GM21515 (cell line): ENCODE results near the gene SPAM1.
"Not testable (repeated sequence)": the region's sequence is repeated elsewhere in the genome, so short reads cannot be mapped to it uniquely, and the experiment has no call there.

Source experiments
- ATAC-seq: cut with Tn5 transposase; IDR thresholded peaks from one replicate; pipeline ENCODE4 v1.9.1; 2021; ENCODE audit not compliant: unreplicated experiment

SPAM1 gene

DNA sequence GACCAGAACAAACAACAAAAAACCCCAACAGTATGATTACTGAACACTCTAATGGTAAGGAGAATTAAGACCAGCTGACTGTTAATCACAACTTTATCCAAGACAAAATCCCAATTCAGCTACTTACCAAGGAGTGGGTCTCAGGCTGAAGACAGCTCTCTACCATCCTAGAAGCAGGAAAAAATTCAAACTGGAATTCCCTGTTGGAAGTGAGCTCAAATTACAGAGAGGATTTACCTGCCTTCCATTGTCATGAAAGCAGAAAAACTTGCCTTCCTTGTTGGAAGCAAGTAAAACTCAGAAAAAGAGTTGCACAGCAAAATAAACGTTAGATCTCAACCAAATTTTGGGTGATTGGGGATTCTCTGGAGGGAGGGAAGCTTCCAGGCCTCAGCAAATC is 20.9 kb downstream of the SPAM1 start:
- ATAC-seq: no peak

DNA sequence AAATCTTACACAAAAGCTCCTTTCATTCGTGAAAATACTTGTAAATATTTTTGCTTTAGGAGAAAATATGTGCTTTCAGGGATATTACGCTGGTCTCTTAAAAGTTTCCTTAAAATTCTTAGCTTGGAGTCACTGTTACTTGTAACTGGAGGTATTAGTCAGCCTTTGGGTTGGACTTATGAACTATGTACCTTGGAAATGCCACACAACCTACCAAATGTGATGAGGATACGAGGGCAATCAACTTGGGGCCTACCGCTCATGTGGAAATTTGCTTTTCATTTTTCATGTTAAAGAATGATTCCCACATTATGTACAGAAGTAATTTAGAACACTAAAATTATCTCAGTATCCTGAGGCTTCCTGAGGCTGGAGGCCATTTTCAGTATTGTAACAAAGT is 23.1 kb downstream of the SPAM1 start:
- no peak for ATAC-seq

DNA sequence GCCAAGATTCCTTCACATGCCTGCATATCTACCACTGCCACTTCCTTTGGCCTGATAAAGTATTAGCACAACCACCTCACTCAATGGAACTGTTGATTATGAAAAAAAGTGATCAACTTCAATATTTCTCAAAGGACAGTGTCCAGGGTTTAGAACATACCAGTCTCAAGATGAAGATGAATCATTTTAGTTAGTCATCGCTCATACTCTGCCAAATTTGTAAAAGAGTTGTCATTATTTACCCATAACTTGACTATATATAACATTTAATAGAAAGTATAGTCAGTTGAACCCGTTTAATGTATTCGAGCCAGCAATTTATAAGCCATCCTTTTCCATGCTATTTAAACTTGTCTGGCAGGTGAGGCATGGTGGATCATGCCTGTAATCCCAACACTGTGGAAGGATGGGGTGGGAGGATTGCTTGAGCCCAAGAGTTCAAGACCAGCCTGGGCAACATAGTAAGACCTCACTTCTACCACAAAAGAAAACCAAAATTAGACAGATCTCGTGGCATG is 33.2 kb downstream of the SPAM1 start:
- no peak for ATAC-seq

DNA sequence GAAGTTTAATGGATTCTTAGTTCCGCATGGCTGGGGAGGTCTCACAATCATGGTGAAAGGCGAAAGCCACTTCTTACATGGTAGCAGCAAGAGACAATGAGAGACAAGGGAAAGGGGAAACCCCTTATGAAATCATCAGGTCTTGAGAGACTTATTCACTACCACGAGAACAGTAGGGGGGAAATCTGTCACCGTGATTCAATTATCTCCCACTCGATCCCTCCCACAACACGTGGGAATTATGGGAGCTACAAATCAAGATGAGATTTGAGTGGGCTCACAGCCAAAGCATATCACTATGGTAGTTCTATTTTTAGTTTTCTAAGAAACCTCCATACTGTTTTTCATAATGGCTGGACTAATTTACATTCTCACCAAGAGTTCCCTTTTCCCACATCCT is 36.7 kb downstream of the SPAM1 start:
- no peak for ATAC-seq

DNA sequence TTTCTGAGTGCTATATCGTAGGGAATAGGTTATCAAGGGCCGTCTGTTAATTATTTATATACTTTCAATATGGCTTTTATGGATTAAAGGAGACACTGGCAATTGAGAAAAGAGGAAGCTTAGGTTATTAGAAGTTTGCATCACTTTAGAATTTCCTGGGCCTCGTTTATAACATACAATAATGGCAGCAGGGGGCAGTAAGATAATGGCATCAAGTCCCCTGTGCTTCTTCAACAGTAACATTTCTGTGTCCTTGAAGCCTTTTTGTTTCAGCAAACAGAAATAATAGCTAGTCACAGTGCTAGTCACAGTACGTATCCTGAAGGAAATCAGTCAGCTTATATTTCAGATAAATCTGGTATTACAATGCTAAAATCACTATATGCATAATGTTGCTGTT is 41.9 kb downstream of the SPAM1 start:
- no peak for ATAC-seq

DNA sequence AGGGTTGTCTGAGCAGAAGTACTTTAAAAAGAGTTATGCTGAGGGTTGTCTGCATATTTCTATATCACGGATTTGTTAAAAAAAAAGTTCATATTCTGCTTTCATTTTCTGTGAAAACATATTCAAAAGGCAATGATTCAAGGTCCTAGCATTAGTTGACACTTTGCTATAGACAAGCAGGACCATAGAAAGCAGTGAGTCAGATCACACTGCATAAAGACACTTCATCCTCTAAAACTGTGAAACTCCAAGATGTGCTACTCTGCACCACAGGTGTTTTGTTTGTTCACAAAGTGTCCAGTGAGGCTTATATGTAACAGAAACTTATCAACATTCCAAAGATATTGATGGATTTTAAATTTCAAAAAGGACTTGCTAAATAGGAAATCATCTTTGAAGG is 47.0 kb downstream of the SPAM1 start:
- ATAC-seq: no peak

DNA sequence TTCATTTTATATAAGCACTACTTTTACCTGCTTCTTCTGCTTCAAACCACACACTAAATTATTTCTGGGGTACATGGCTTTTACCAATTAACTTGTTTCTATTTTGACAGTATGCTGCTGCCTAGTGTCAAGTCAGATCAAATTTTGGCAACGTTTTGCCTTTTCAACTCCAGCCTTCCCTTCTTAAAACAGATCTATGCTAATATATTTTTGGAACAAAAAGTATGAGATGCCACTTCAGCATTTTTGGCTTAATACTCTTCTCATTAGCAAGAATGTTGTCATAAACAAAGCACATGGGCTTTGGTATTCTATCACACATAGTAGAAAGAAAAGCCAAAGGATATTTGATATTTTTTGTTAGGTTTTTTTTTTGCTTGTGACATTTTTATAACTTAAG is 47.8 kb downstream of the SPAM1 start:
- ATAC-seq: no peak

DNA sequence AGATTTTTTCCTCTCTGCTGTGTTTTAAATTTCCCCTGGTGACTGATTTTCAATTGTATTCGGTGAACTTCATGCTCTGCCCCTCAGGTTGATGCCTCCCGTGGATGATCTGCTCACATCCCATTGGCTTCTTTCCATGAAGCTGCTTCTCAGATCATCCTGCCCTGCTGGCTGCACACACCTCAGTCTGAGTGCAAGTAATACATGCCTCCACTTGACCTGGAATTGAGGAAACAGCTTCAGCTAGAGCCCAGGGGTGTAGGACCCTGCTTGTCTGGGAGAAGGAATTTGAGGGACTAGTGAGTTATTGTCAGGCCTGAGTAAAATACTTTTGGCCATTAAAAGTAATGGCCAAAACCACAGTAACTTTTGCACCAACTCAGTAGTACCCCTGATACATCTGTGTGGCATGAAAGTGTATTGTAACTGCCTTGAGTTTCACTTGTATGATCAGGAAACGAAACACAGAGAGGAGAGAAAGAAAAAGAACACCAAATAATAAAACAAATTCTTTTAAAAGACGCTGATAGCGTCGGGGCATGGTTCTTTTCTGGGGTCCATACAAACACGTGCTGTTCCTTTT is 49.4 kb downstream of the SPAM1 start:
- no peak for ATAC-seq

DNA sequence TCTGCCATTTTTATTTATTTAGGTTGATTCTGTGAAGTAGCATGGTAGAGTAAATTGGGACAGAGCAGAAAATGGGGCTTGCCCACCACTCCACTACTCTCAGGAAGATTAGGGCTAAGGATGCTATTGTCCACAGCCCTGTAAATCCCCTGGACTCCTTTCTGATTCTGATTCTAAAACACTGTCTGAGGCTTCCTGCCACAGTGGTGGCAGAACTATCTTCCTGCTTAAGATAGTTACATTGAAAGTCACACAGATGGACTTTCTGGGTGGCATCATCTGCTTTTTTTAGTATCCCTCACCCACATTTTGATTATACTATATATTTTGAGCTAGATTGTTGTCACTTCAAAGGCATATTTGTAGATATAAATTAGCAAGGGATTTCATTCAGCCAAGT is 50.0 kb downstream of the SPAM1 start:
- ATAC-seq: no peak

DNA sequence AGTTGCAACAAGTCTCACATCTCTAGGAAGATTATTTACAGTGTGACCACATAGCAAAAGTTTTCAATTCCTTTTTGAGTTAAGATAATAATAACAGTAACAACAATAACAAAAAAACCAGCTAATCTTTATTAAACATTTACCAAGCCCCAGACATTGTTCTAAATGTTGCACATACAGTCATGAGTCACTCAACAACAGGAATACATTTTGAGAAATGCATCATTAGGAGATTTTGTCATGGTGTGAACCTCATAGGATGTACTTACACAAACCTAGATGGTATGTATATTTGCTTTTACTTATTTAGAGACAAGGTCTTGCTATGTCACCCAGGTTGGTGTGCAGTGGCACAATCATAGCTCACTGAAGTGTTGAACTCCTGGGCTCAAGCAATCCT is 52.0 kb downstream of the SPAM1 start:
- ATAC-seq: no peak

DNA sequence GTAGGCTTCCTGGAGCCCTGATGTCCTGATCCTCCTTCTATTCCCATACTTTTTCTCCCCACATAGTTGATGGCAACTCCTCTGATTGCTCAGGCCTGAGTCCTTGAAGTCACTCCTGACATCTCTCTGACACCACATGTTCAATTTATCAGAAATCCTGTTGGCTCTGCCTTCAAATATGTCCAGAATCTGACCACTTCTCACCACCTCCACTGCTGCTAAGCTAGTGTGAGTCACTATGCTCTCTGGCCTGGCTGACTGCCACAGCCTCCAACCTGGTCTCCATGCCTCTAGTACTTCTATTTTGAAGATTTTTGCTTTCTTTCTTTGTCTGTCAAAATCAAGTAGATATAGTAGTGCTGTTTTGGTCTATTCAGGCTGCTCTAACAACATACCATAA is 54.8 kb downstream of the SPAM1 start:
- no peak for ATAC-seq

DNA sequence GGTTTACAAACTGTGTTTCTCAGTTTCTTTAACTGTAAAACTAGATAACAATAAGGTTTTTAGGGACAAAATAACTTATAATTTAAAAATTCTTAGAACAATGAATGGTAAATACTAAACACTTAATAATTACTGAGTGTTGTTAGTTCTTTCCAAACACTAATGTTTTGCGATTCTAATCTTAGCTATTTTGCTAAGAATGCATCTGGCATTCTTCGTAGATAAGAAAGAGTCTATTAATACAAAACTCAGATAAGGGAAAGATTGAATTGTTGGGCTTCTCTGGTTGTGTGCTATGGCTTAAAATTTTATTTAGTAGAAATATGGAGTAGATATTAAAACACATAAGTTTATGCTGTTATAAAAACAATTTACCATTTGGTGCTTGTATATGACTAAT is 62.4 kb downstream of the SPAM1 start:
- no peak for ATAC-seq

DNA sequence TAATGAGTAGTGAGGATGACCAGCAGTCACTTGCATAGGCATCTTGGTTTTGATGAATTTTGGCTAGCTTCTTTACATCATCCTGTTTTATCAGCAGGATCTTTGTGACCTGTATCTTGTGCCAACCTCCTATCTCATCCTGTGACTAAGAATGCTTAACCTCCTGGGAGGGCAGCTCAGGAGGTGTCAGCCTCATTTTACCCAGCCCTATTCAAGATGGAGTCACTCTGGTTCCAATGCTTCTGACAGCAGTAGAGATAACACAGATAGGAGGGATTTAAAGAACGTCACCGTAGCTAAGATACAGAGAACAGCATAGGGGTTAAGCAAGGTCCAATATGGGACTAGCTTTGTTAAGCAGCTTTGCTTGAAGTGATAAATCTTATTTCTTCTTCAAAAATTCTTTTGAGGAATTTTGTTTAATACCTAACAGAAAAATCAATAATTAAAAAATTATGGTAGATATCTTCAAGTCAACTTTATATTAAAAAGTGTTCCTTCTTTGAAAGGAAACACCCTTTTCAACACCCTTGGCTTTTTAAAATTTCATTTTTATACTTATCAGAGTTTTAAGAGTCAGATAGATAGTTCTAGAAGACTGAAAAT is 68.0 kb downstream of the SPAM1 start:
- ATAC-seq: no peak

DNA sequence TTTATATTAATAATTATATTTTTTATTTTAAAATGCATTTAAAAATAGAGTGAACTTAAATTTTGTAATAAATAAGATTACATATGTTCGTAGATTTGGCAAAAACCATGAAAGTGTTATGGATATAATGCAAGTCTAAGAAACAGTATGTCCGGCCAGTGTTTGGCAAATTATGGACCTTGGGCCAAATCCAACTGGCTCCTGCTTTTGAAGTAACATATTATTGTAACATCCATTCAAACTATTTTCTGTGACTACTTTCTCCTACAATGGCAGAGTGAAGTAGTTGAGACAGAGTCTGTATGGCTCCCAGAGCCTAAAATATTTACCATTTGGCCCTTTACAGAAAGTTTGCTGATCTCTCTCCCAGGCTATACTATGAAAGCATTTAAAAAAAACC is 69.0 kb downstream of the SPAM1 start:
- ATAC-seq: no peak

DNA sequence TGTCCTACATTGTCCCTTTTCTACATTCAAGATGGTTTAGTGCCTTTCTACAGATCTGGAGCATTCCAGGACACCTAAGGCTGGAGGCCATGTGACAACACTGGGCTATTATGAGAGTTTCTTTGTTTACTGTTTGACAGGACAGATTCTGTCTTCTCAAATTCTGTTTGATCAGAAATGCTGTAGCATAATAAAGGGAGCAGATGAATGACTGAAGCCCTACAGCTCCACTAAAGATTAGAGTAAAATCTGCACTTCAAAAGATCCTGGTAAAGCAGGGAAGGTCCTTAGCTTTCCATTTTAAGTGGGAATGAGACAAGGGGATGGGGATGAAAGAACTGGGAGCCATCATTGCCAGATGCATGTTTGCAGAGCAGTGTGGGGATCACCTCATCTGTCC is 69.4 kb downstream of the SPAM1 start:
- ATAC-seq: no peak

DNA sequence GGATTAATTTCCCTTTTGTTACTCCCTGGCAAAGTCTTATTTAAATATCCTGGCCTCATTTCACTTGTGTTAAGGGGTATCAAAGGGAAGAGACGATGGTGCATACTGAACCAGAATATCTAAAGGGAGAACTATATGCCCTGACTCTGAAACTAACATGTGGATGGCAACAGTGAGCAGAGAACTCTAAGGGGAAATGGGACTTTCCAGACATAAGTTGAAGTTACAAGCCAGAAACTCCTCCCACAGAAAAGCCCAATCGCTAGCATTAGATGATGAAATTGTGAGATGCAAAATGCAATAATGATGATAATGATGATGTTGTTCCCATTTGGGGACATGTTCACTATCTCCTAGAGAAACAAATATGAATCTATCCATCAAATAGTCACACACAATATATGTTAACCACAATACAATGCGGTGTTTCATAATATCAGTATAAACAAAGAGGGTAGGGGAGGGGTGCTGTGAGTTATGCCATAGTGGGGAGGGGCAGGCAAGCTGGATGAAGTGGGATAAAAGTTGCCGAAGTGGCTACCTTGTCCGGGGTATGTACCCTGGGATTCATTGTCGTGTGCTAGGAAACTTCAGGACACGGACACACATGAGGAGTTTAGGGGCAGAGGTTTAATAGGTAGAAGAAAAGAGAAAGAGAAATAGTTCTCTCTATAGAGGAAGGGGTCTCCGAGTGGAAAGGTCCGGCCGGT is 70.7 kb downstream of the SPAM1 start:
- ATAC-seq: no peak

DNA sequence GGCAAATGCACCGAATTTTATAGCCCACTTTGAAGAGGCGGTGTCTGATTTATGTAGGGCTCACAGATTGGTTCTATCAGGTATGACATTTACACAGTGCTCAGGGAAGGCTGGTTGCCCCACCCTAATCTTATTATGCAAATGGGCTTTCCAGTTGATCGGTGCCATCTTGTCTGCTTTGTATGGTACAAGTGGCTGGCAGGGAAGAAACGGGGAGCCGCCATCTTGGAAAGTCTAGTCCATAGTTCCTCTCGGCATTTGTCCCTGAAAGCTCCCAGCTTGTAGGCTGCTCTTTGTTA is 71.2 kb downstream of the SPAM1 start:
- ATAC-seq: no peak

DNA sequence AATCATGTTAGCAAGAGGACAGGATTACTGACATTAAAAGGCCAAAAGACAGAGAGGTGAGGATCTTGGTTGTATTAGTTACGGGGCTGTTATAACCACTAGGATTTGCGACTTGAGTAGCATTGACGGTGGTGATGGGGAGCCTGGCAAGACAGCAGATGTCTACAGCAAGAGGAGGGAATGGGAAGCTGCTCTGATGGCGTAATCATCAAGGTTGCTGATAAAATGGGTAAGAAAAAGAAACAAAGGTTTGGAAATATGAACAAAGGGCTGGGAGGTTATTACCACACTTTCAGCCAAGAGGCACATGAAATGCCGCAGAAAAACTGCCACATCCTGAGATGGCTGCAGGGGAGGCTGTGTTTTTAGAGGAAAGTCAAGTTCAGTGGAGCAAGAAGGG is 73.9 kb downstream of the SPAM1 start:
- no peak for ATAC-seq

DNA sequence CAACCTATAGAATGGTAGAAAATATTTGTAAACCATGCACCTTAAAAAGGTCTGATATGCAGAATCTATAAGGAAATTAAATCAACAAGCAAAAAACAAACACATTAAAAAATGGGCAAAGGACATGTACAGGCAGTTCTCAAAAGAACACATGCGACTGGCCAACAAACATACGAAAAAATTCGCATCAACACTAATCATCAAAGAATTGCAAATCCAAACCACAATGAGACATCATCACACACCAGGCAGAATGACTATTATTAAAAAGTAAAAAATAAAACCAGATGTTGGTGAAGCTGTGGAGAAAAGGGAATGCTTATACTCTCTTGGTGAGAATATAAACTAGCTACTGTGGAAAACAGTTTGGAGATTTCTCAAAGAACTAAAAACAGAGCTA is 74.7 kb downstream of the SPAM1 start:
- no peak for ATAC-seq

DNA sequence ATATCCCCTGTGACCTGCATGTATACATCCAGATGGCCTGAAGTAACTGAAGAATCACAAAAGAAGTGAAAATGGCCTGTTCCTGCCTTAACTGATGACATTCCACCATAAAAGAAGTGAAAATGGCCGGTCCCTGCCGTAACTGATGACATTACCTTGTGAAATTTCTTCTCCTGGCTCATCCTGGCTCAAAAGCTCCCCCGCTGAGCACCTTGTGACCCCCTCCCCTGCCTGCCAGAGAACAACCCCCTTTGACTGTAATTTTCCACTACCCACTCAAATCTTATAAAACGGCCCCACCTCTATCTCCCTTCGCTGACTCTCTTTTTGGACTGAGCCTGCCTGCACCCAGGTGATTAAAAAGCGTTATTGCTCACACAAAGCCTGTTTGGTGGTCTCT is 83.3 kb downstream of the SPAM1 start:
- ATAC-seq: not testable (repeated sequence)

DNA sequence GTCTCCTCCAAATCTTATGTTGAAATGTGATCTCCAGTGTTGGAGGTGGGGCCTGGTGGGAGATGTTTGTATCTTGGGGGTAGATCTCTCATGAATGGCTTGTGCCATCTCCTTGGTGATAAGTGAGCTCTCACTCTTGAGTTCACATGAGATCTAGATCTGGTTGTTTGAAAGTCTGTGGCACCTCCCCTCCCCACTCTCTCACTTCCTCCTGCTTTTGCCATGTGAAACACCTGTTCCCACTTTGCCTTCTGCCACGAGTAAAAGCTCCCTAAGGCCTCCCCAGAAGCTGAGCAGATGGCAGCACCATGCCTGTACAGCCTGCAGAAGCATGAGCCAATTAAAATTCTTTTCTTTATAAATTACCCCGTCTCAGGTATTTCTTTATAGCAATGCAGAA is 84.3 kb downstream of the SPAM1 start:
- no peak for ATAC-seq
